ENCODE results near the gene PRAC1.
"Not testable (repeated sequence)": the region's sequence is repeated elsewhere in the genome, so short reads cannot be mapped to it uniquely, and the experiment has no call there.

PRAC1 gene

DNA sequence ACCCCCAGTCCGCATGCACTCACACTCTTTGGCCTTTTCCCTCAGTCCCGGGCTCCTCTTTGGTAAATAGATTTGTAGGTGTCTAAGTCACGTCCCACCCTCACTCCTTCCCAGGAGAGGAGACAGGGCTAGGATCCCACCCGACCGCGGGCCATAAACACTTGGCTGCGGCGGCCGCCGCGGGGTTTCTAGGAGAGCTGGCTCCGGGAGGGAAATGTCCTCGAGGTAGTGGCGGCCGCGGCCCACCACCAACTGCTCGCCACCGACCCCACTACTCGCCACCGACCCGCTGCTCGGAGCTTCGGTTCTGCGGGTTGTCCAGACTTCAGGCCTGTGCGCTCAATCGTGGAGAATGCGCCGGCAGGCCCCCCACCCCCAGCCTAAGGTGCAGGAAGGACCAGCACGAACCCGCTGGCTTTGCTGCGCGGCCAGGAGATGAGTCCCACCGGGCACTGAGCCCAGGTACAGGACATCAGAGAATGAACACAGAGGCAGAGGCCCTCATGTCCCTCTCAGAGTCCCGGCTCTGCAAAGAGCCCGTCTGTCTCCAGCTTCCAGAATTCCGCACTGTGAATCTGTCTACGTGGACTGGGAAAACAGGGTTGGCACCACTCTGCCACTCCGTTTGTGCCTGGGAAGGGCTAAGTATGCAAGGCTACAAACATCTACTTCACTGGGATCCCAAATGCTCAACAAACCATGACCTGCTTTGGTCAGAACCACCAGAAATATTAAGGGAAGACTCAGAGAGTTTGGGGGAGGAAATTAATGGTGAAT lies 3.2 kb upstream of the PRAC1 start:
- DNase-seq: no peak

DNA sequence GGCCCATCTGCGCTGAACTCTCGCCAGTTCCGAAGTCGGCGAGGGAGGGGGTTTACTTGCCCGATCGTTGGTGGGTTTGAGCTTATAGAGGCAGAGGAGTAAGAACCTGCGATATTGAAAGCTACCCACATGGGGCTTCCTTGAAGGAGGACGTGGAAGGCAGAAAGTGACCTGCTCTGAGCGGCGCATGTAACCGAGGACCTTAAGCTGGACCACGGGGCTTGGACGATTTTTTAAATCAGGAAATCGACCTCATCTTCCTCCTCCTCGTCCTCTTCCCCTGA lies 2.6 kb upstream of the PRAC1 start:
- no peak for DNase-seq

DNA sequence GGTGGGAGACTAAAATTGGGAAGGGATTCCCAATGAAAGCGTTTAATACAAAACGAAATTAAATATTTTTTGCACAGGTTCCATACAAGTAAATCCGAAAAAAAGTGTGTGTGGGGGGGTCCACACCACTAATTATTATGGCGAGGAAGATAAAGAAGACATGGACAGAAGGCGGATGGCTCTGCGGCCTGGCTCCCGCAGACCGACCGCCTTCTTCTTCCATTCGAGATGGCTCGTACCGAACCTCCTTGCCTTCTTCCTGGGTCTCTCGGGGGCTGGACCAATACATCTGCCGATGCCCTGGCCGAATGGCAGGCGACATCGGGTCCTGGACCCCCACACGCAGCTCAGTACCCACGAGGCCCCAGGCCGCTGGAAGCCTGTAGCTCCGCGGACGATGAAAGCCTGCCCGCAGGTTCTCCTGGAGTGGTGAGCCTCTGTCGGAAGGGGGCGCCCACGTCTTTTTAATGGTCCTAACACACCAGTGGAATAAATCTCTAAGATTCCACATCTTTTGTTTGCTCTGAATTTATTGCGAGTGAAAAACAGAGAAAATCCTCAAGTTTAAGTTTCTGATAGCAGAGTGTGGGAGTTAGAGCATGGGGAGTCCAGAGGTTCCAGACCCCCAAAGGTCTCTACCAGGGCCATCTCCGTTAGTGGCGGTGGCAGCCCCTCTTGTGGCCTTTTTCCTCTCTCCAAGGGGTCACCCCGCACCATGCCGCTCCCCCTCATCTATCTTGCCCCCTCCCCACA lies 2.1 kb upstream of the PRAC1 start:
- peak; percentile 87 for DNase-seq

DNA sequence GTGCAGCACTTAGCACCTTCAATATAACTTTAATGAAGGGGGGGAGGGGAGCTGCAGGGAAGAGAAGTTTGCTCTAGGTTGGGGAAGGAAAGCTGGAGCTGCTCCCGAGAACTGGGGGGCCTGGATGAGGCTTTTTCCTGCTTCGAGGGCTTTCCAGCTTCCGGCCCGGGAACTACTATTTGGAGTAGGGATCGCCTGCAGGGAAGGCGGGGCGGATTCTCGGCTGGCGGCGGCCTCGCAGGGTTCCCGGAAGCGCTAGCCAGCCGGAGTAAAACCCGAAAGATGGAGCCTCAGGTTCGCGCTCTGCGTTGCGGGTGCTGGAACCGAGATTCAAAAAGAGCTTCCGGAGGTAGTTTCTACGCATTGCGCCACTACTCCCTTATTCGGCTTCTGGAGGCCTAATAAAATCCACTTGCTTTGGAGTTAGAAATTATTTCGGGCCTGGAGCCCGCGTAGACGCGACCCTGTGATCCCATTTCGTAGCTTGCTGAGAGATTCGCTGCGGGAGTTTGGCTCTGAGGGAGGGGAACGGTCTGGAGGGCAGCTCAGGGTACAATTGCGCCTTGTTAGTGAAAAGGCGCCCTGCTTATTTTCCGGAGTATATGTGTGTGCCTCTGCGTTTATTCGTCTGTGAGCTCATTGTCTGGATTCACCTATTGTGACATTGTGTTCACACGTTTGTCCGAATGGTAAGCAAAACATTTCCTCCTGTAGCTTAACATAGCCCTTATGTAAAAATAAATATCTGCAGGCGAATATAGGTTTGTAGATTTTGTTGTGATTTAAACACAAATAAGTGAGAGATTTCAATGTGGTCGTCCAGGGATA lies 1.3 kb upstream of the PRAC1 start:
- DNase-seq: no peak

DNA sequence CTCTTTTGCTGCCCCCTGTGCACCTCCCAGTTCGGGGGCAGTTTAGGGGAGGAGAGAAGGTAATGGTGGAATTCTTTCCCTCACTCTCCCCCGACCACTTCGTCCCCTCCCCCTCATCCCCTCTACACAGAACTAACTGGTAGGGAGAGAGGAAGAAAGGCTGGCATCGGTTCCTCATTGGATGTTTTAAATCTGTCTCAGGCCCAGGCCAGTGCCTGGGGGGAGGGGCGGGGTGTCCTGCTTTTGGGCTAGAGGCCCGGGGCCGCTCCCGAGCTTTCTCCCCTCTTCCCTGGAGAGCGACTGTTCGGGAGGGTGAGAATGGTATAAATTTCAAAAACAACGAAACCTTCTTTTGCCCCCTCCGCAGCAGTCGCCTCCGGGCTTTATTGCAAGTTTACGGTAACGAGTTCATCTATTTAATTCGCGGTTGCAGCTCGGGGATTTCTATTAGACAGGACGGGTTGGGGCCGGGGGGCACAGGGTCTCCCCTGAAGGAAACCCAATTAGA lies 651 bp upstream of the PRAC1 start, which contains the start of gene PRAC2:
PRAC2 (plus strand) TSS at position 271 of the 508 bp plus-strand sequence. CDS start 1,226 bp downstream, outside the sequence.
- DNase-seq: no peak

DNA sequence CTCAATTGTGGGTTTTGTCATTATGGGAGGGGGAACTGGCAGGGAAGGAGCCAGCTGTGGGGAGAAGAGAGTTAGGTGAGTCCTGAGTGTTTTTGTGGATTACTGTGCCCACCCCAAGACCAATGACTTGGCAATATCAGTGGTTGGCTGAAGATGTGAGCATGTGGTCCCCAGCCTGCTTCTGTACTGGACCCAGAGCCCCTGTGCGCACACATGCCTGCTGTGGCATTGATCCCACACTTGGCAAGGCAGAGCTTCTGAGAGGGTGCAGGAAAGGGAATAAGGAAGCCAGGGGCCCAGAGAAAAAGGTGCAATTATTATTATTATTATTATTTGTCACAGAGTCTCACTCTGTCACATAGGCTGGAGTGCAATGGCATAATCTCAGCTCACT lies 1.3 kb downstream of the PRAC1 start:
- no peak for DNase-seq

DNA sequence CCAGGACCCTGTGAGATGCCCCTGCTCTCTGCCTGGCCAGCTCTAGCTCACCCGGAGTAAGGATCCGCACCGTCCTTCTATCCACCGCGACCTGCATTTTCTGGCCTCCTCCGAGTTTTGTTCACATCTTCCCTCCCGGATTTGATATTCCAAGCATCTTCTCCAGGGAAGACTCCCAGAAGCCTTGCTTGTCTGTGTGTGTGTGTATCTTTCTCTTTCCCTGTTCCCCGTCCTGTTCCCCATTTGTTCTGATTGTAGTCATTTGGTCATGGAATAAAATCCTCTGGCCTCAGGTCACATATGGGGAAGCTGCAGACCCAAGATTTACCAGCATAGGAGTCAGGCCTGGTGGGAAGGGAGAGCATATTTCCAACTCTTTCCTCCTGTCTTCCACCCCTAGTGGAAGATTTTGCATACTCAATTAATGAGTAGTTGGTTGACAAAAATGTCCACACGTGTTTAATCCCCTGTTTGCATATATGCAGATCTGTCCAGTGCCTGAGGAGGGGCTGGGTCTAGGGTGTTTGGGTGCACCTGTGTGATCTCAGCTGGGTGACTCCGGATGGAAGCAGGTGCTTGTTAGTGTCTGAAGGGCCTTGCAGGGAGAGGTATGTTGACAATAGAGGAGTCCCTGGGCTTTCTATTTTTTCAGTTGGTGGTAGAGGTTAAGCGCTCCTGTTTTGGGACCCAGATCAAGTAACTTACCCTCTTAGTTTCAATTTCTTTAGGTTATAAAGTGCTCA lies 1.9 kb downstream of the PRAC1 start:
- DNase-seq: no peak

DNA sequence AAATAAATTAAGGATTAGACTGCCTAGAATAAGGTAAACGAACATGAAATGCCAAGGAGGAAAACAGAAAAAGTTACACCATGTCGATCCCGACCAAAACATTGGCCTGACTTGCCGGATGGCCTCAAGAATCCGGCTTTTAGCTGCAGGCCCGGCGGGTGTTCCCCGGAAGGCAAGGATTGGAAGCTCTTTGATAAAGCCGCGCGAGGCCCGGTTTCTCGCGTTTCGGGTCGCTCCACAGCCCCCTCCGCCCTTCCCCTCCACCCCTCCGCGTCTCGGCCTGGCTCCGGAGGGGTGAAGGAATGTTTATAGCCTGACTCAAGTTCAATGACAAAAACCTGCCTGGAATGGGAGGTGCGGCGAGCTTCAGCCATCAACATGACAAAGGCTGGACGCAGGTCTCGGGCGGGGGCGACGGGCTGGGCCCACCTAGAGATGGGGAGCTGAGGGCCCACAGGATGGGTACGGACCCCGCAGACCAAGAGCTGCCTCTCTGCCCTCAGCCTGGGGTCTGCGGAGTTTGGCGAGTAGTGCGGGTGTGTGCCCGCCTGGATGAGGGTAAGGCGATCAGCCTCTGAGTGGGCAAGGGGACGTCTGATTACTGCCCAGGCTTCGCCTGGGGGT lies 2.6 kb downstream of the PRAC1 start:
- DNase-seq: no peak

DNA sequence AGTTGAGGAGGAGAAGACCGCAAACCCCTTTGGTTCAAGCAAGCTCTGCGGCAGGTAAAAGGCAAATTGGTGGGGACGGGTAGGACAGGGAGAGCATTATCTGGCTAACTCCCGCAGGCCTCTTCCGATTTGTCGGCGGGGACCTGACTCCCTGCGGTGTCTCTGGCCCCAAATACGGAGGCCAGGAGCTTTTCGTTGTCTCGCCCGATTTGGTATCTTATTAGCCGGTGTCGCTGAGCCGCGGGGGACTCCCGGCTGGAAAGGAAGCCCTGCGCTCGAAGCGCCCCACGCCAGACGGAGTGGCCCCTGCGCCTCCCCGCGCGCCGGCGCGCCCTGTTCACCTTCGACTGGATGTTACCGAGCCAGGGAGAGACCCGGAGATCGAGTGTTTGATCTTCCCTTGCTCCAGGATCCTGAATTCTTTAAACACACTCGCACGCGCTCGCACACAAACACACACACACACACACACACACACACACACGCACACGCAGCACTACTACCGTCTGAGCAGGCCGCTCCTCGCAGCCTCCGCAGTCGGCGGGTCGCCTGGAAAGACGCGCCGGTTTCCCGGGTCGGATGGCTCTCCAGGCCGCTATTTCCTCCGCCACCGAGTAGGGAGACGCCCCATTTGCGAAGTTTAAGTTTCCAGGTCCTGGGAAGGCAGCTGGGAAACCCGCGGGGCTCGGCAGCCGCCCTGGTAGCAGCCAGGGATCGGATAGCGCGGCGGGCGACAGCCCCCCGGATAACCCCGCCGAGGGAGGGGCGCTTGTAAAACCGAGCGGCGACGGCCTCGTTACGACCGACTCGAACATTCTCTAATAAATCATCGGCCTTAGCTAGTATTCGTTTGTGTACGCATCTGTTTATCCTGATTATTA lies 3.3 kb downstream of the PRAC1 start:
- DNase-seq: peak; percentile 36

DNA sequence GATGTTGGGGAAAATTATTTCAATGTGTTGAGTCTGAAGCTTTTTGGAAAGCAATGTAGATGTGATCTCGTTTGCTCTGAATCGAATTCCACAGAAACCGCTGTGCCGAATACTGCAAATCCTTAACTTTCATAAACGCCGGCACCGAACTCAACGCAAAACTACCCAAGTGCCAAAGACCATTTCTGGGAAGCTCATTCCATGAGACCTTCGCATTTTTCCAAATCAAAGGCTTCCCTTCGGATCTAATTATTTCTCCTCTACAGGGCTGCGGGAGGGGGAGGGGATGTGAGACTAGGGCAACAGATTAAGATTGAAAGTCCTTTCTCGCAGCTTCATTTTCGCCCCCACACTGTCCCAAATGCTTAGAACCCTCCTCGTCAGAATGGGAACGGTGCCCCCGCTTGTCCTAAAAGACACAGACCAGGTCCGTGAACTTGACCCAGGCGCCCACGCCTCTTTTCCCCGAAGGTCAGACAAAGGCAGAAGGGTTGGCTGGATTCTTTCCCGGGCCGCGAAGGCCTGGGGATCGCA lies 4.0 kb downstream of the PRAC1 start:
- DNase-seq: peak; percentile 32

DNA sequence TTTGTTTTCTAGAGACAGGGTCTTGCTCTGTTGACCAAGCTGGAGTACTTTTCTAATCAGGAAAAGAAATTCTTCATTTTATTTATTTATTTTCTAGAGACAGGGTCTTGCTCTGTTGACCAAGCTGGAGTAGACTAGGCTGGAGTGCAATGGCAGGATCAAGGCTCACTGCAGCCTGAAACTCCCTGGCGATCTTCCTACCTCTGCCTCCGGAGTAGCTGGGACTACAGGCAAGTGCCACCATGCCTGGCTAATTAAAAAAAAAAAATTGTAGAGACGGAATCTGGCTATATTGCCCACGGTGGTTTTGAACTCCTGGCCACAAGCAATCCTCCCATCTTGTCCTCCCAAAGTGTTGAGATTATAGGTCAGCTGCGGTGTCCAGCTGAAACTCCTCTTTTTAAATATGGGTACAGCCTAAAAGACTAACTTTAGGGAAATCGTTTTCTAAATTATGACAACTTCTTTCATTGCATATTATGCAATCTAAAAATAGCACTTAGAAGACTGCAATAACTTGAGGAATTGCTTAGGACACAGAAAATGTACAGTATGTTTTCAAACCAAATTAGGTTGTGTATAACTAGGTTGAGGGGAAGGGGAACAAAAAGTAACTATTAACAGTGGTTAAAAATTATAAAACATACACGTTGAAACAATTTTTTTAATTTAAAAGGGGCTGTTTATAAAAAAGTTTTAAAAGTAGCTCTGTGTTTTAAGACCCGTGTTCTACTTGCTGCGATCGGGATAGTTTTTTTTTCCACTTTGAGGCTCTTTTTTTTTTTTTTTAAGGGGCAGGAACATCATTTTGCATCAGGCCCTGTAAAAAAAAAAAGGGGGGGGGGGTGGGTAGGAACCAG lies 4.7 kb downstream of the PRAC1 start:
- no peak for DNase-seq

DNA sequence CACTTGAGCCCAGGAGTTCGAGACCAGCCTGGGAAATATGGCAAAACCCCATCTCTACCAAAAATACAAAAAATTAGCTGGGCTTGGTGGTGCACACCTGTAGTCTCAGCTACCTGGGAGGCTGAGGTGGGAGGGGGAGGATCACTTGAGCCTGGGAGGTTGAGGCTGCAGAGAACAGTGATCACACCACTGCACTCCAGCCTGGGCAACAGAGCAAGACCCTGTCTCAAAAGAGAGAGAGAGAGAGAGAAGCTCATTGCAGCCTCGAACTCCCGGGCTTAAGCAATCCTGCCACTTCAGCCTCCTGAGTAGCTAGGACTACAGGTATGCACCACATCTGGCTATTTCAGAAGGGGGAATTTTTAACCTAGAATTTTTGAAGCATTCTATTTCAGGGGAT lies 5.8 kb downstream of the PRAC1 start:
- DNase-seq: not testable (repeated sequence)

DNA sequence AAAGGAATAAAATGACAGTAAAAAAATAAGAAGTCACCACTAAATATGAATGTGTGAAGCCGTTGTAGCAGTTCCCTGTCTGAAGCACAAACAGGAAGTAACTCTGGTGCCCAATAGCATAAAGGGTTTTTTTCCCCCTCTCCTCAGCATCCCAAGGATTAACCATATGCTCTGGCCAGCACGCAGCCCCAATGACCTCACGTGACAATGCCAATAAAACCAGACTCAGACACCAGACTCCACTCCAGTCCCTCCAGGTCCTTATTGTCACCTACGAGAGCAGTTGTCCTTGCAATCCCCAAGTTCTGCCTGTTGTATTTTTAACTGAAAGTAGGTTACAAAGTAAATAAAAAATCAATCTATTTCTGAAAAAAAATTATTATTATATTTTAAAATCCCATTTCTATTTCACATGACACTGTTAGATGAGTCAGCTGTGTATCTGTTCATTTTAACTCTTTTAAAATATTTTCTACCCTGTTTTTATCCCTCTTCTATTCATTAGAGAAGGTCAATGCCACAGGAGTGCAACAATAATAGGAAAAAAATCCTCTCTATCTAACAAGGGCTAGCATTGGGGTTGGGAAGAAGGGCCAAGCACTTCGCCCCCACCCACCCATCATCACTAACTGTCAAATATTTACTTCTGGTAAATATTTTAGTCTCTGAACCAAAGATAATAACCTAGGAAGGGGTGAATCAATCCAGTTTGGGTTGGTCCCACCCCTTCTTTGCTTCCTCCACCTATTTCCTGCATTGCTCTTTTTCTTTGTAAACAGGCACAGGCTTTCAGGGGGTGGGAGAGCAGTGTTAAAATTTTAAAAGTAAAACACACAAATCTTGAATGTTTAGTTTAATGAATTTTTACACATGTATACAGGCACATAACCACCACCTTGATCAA lies 6.6 kb downstream of the PRAC1 start:
- no peak for DNase-seq

DNA sequence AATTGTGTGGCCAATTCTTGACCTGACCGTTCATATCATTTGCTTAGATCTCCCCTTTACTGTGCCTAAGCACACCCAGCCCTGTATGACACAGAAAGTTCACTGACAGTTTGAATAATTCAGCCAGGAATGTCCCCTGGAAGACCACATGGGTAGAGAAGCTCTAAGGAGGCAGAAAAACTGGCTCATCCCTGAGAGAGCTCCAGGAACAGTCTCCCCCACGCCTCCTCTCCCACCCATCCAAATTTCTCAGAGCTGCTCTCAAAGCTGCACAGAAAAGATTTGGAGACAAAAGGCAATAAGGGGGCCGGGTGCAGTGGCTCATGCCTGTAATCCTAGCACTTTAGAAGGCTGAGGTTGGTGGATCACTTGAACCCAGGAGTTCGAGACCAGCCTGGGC lies 11.2 kb downstream of the PRAC1 start:
- no peak for DNase-seq

DNA sequence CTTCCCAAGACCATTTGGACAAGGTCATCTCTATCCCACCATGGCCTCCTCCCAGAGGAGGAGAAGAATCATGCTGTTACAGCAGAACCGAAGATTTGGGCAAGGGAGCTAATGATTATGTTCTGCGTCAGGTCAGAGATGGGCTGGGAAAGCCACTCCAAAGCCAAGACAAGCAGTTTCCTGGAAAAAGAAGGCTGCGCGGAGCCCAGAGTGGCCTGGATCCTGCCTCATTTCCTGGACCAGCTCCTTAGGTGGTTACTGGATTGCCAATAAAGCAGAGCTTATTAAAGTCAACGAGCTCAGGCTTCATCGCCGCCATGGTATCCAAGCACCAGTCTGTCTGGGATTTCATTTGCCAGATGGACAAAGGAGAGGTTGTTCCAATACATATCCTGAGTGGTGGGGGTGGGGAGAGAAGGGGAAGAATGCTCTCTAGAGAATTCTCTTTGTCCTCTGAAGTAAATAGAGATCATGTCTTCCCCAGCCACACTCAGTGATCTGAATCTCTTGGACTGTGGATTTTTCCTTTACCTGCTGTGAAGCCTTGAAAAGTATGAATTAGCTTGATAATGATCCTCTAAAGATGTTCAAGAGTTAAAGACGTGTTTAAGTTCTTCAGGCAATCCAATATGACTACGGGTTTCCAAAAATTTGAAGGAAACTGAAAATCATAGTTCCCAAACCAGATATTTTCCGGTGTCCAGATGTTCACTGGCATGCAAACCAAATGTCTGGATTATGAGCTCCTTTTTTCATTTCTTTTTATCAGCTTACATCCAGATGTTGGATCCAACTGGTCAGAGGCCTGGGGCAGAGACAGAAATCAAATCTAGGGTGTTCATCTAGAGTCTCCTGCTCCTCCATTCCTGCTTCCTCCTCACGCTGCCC lies 17.7 kb downstream of the PRAC1 start:
- peak; percentile 59 for DNase-seq

DNA sequence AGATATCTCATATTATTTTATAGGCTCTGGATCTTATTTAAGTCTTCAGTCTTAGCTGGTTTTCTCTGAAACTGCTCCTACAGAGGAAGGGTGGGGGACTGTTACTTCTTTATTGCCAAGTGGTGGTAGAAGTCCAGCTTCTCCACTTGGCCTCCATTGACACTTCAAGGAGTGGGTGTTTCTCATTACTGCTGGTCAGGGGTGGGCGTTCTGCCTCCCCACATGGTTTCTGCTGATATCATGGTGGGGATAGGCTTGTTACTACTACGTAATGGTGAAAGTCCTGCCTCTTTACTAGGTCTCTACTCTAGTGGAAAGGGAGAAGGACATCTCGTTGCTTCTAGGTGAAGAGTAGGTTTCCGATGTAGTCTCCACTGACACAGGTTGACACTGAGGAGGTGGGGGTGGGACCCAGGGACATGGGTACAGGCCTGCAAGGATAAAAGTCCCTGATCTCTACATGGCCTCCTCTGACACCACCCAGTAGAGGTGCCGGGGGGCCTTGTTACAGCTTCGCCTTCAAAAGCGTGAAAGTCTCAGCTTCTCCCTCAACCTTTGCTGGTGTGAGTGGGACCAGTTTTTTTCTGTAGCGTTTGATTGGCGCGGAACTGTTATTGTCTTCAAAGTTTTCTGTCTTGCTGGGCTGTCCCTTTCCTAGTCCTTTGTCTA lies 20.3 kb downstream of the PRAC1 start:
- no peak for DNase-seq

DNA sequence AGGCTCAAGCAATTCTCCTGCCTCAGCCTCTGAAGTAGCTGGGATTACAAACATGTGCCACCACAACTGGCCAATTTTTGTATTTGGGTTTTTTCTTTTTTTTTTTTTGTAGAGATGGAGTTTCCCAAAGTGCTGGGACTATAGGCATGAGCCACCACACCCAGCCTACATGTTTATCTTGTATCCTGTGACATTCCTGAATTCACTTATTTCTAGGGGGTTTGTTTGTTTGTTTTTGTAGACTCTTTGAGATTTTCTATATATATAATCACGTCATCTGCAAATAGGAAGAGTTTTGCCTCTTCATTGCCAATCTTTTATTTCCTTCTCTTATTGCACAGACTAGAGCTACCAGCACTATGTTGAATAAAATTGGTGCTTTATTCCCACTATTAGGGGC lies 29.1 kb downstream of the PRAC1 start:
- no peak for DNase-seq

Measured in femur (tissue), 1 donor.